HG03565 (cell line): Measurements from ENCODE around the gene FAM43B.

ENCODE experiments used
- ATAC-seq: cut with Tn5 transposase; IDR thresholded peaks from one replicate; pipeline ENCODE4 v1.9.1; 2021; ENCODE audit warnings: mild to moderate bottlenecking, moderate library complexity; ENCODE audit not compliant: unreplicated experiment

FAM43B gene

GRCh38 chr1:20546637-20547036, 5.7 kb upstream of the FAM43B start:
- no peak for ATAC-seq

GRCh38 chr1:20551161-20551560, 1.2 kb upstream of the FAM43B start:
- ATAC-seq = no peak

- ATAC-seq = no peak
Measured at GRCh38 chr1:20552728-20553445, 514 bp downstream of the FAM43B start.

GRCh38 chr1:20555025-20555757, 2.8 kb downstream of the FAM43B start:
- no peak for ATAC-seq

- no peak for ATAC-seq
Measured at GRCh38 chr1:20555758-20556120, 3.4 kb downstream of the FAM43B start.

- ATAC-seq = no peak
Measured at GRCh38 chr1:20558191-20558590, 5.8 kb downstream of the FAM43B start.

GRCh38 chr1:20560966-20561365, 8.6 kb downstream of the FAM43B start:
- ATAC-seq = no peak

- ATAC-seq = no peak
Measured at GRCh38 chr1:20565234-20565633, 12.9 kb downstream of the FAM43B start.

- ATAC-seq = no peak
Measured at GRCh38 chr1:20569523-20570098, 17.2 kb downstream of the FAM43B start.

- ATAC-seq = no peak
Measured at GRCh38 chr1:20571427-20571826, 19.1 kb downstream of the FAM43B start.

GRCh38 chr1:20573987-20574386, 21.6 kb downstream of the FAM43B start:
- no peak for ATAC-seq

- no peak for ATAC-seq
Measured at GRCh38 chr1:20574686-20575540, 22.5 kb downstream of the FAM43B start.

- no peak for ATAC-seq
Measured at GRCh38 chr1:20575541-20576336, 23.4 kb downstream of the FAM43B start.

- no peak for ATAC-seq
Measured at GRCh38 chr1:20578062-20578461, 25.7 kb downstream of the FAM43B start.

- no peak for ATAC-seq
Measured at GRCh38 chr1:20578721-20579395, 26.5 kb downstream of the FAM43B start.

GRCh38 chr1:20584890-20585289, 32.5 kb downstream of the FAM43B start:
- no peak for ATAC-seq

GRCh38 chr1:20586953-20587660, 34.7 kb downstream of the FAM43B start:
- ATAC-seq = no peak

- no peak for ATAC-seq
Measured at GRCh38 chr1:20587661-20588053, 35.3 kb downstream of the FAM43B start.

GRCh38 chr1:20588634-20589225, 36.4 kb downstream of the FAM43B start, which contains the start of gene CDA:
CDA (plus strand) TSS chr1:20589097; CDS start chr1:20589130, 33 bp downstream.
- ATAC-seq = no peak
